PC-3 (cell line): ENCODE results near the gene ITGB1BP2. TPM values are rescaled to one million over a fixed set of nuclear protein-coding genes. Genes with fewer than 3 reads are reported as not detected.

ENCODE experiments used
- ATAC-seq: fragments of 200-7000 bp; cut with Tn5 transposase; 2 replicates; pipeline ENCODE4 v1.9.1; 2020; ENCODE audit warnings: mild to moderate bottlenecking, moderate library complexity
- BruUV-seq: library from RNA; stranded (reverse); fragments of 400-500 nt; replicated peaks from 2 replicates; lab custom pipeline; 2021; lab: Mats Ljungman, UMichigan
- CTCF ChIA-PET: fragments of 300-600 bp; sonication (Branson Sonifier 250); formaldehyde crosslinking; loops from one replicate; lab custom pipeline; 2022; ENCODE audit warnings: antibody characterized with exemption; lab: Charles Lee
- POLR2A ChIA-PET: fragments of 300-600 bp; sonication (Branson Sonifier 250); formaldehyde crosslinking; loops from one replicate; lab custom pipeline; 2022; ENCODE audit warnings: antibody characterized with exemption; ENCODE audit not compliant: unreplicated experiment; lab: Charles Lee
- DNase-seq: peaks from one replicate; pipeline ENCODE4 v3.0.0-alpha.2; 2015
- H2AFZ ChIP-seq: fragments of 300-600 bp; sonication (generic); 2 replicates; pipeline ENCODE4 v1.6.0; 2016; ENCODE audit warnings: antibody characterized with exemption, low read length
- H3F3A ChIP-seq: fragments of 300-600 bp; sonication (generic); one replicate; pipeline ENCODE4 v1.6.0; 2017; ENCODE audit warnings: antibody characterized with exemption, low read length, control low read depth, mild to moderate bottlenecking; ENCODE audit not compliant: unreplicated experiment
- H3K27ac ChIP-seq: fragments of 300-600 bp; sonication (generic); 2 replicates; pipeline ENCODE4 v1.5.1; 2016; ENCODE audit warnings: mild to moderate bottlenecking, low read length
- H3K27me3 ChIP-seq: fragments of 300-600 bp; sonication (generic); 2 replicates; pipeline ENCODE4 v1.6.1; 2016; ENCODE audit warnings: low read length, mixed read lengths
- H3K36me3 ChIP-seq: fragments of 300-600 bp; sonication (generic); 2 replicates; pipeline ENCODE4 v1.6.1; 2016; ENCODE audit warnings: low read depth, mixed run types, low read length, mixed read lengths
- H3K4me1 ChIP-seq: fragments of 300-600 bp; sonication (generic); 2 replicates; pipeline ENCODE4 v1.5.1; 2016; ENCODE audit warnings: low read length; ENCODE audit not compliant: insufficient read depth
- H3K4me2 ChIP-seq: fragments of 300-600 bp; sonication (generic); 2 replicates; pipeline ENCODE4 v1.6.0; 2016; ENCODE audit warnings: low read length
- H3K4me3 ChIP-seq: fragments of 300-600 bp; sonication (generic); 2 replicates; pipeline ENCODE4 v1.5.1; 2016; ENCODE audit warnings: mild to moderate bottlenecking, low read length, mixed read lengths
- H3K79me2 ChIP-seq: fragments of 300-600 bp; sonication (generic); 2 replicates; pipeline ENCODE4 v1.6.1; 2017; ENCODE audit warnings: low read length, mixed read lengths
- H3K9ac ChIP-seq: fragments of 300-600 bp; sonication (generic); 2 replicates; pipeline ENCODE4 v1.6.0; 2016; ENCODE audit warnings: mild to moderate bottlenecking, low read length
- H3K9me2 ChIP-seq: fragments of 300-600 bp; sonication (generic); replicated peaks from 2 replicates; pipeline ENCODE4 v1.6.1; 2016; ENCODE audit warnings: mixed run types, low read length, mixed read lengths
- H3K9me3 ChIP-seq: fragments of 300-600 bp; sonication (generic); 2 replicates; pipeline ENCODE4 v1.6.1; 2016; ENCODE audit warnings: low read length, mixed read lengths
- H4K20me1 ChIP-seq: fragments of 300-600 bp; sonication (generic); 2 replicates; pipeline ENCODE4 v1.6.1; 2016; ENCODE audit warnings: low read length, mixed read lengths
- CTCF ChIP-seq: fragments of 300-600 bp; sonication (generic); conservative IDR thresholded peaks from 2 replicates; pipeline ENCODE4 v1.5.1; 2017; ENCODE audit warnings: antibody characterized with exemption, low read depth, mild to moderate bottlenecking, low read length
- EZH2 ChIP-seq: fragments of 300-600 bp; sonication (generic); IDR thresholded peaks from one replicate; pipeline ENCODE4 v1.6.1; 2017; ENCODE audit warnings: antibody characterized with exemption, mild to moderate bottlenecking, low read length; ENCODE audit not compliant: unreplicated experiment
- EZH2phosphoT487 ChIP-seq: fragments of 300-600 bp; sonication (generic); IDR thresholded peaks from 2 replicates; pipeline ENCODE4 v1.6.1; 2018; ENCODE audit warnings: mild to moderate bottlenecking, antibody characterized with exemption, low read length, borderline replicate concordance
- intact Hi-C: fragments of 100-400 bp; cut with micrococcal nuclease; formaldehyde crosslinking; loops from 2 replicates; pipeline ENCODE4 v1.9.0; 2023
- total RNA-seq: library from RNA; depleted of rRNA; stranded (reverse); fragments of >200 nt; gene quantifications from 2 replicates; pipeline ENCODE4 v1.2.3, GENCODE V29; 2014

The ITGB1BP2 gene
- total RNA-seq, 1 experiment from 2014 or later, result 1.7 TPM

- peaks cover 19% of the 10 kb centered on the region for H3K36me3 ChIP-seq
- ATAC-seq (peak; percentile 70), DNase-seq (no peak)
- peaks cover 7% of the 10 kb centered on the region for H3K4me1 ChIP-seq
- peak overlapping the region; percentile 74 for H3K27ac ChIP-seq
- ChIA-PET POLR2A (interaction anchor here (0.5 to 1.2 kb wide), 7 partner anchors 9 to 257 kb away, joined by 3 to 17 read pairs (median 6); partner anchors contain the start of genes TAF1 and ZMYM3), CTCF (interaction anchor here (0.6 to 1.3 kb wide), 4 partner anchors 12 to 164 kb away, joined by 3 to 4 read pairs (median 4); partner anchors contain the start of genes MED12 and TAF1)
- peak overlapping the region; percentile 98 for H3K9ac ChIP-seq
- H3K9me3 ChIP-seq, result no peaks in the 10 kb centered on the region
- peak overlapping the region; percentile 94 for H3K4me3 ChIP-seq
- TF ChIP-seq EZH2 (no peak), EZH2phosphoT487 (no peak), CTCF (no peak)
- H3K79me2 ChIP-seq, result peaks cover 43% of the 10 kb centered on the region
- H3K27me3 ChIP-seq, result no peaks in the 10 kb centered on the region
- no peaks in the 10 kb centered on the region for H3F3A ChIP-seq
- peak overlapping the region; percentile 76 for H3K4me2 ChIP-seq
- intact Hi-C loops, result loop anchor here (1.0 to 10.0 kb wide), 2 partner anchors 28 to 98 kb away; partner anchors contain the start of gene ZMYM3
- H4K20me1 ChIP-seq, result peaks cover 25% of the 10 kb centered on the region
- H3K9me2 ChIP-seq, result 0 out of 2 replicates have a peak, but pooled peaks cover 2% of the 10 kb centered on the region
- H2AFZ ChIP-seq, result peak overlapping the region; percentile 68
- BruUV-seq, result no TSS peak
Measured at GRCh38 chrX:71282514-71283402, 18.8 kb upstream of the ITGB1BP2 start.

GRCh38 chrX:71283403-71284143 is 18.0 kb upstream of the ITGB1BP2 start, which contains the start of gene NONO:
NONO (plus strand) TSS chrX:71283635; CDS start chrX:71290638, 7,003 bp downstream.
- DNase-seq (peak; percentile 99), ATAC-seq (peak; percentile 85)
- peaks cover 7% of the 10 kb centered on the region for H3K4me1 ChIP-seq
- peaks cover 20% of the 10 kb centered on the region for H3K36me3 ChIP-seq
- peaks cover 26% of the 10 kb centered on the region for H4K20me1 ChIP-seq
- peak within 1 kb of the TSS; percentile 69 for H2AFZ ChIP-seq
- no peaks in the 10 kb centered on the region for H3K9me3 ChIP-seq
- CTCF ChIA-PET, result interaction anchor here (0.6 to 1.3 kb wide), 4 partner anchors 13 to 165 kb away, joined by 3 to 4 read pairs (median 4); partner anchors contain the start of genes MED12 and TAF1
- peak within 1 kb of the TSS; percentile 99 for H3K4me2 ChIP-seq
- 0 out of 2 replicates have a peak, but pooled peaks cover 2% of the 10 kb centered on the region for H3K9me2 ChIP-seq
- peaks cover 51% of the 10 kb centered on the region for H3K79me2 ChIP-seq
- no peaks in the 10 kb centered on the region for H3K27me3 ChIP-seq
- TF ChIP-seq CTCF, result peak; percentile 17; the same call in 1 of the 2 replicates
- no peak for TF ChIP-seq EZH2phosphoT487
- POLR2A ChIA-PET, result interaction anchor here (0.5 to 1.2 kb wide), 9 partner anchors 9 to 1447 kb away, joined by 3 to 17 read pairs (median 6); partner anchors contain the start of genes TAF1 and ZMYM3
- no peaks in the 10 kb centered on the region for H3F3A ChIP-seq
- intact Hi-C loops, result loop anchor here (1.0 to 10.0 kb wide), 3 partner anchors 29 to 99 kb away; partner anchors contain the start of genes TAF1 and ZMYM3
- peak within 1 kb of the TSS; percentile 98 for H3K9ac ChIP-seq
- peak within 1 kb of the TSS; percentile 74 for H3K27ac ChIP-seq
- H3K4me3 ChIP-seq, result peak within 1 kb of the TSS; percentile 94
- BruUV-seq, result TSS peak; percentile 74
